Aorta (tissue), 5 donors: Measurements from ENCODE around the gene ADCY1. TPM values are rescaled to one million over a fixed set of nuclear protein-coding genes. Genes with fewer than 3 reads are reported as not detected.

Experiments
- ATAC-seq: fragments of 200-7000 bp; cut with Tn5 transposase; one replicate; pipeline ENCODE4 v1.9.1; 2022; ENCODE audit warnings: moderate library complexity; ENCODE audit not compliant: low FRiP score
- DNase-seq, 2 donors: peaks; one replicate each; pipeline ENCODE4 v3.0.0-alpha.2; 2020
- H3K27ac ChIP-seq, 2 donors: one replicate each; pipeline ENCODE4 v1.5.1; 2013; ENCODE audit warnings: low read length in 2 of 2, mild to moderate bottlenecking in 2 of 2, moderate library complexity in 2 of 2, control low read depth in 1 of 2, inconsistent platforms in 1 of 2, low read depth in 1 of 2
- H3K27me3 ChIP-seq, 2 donors: one replicate each; pipeline ENCODE4 v1.6.1; 2013; ENCODE audit warnings: control low read depth in 1 of 2, low read length in 1 of 2, mild to moderate bottlenecking in 1 of 2, moderate library complexity in 1 of 2; ENCODE audit not compliant: insufficient read depth in 2 of 2, control insufficient read depth in 1 of 2
- H3K36me3 ChIP-seq, 2 donors: one replicate each; pipeline ENCODE4 v1.6.1; 2013; ENCODE audit warnings: control low read depth in 1 of 2, low read length in 1 of 2, mild to moderate bottlenecking in 1 of 2; ENCODE audit not compliant: insufficient read depth in 2 of 2, control insufficient read depth in 1 of 2
- H3K4me1 ChIP-seq, 2 donors: one replicate each; pipeline ENCODE4 v1.6.1; 2013; ENCODE audit warnings: low read length in 2 of 2, control low read depth in 1 of 2, mild to moderate bottlenecking in 1 of 2, moderate library complexity in 1 of 2; ENCODE audit not compliant: insufficient read depth in 2 of 2, control insufficient read depth in 1 of 2
- H3K4me3 ChIP-seq, 2 donors: one replicate each; pipeline ENCODE4 v1.5.1; 2013; ENCODE audit warnings: low read length in 2 of 2, control low read depth in 1 of 2, mild to moderate bottlenecking in 1 of 2
- H3K9me3 ChIP-seq: one replicate; pipeline ENCODE4 v1.6.1; 2013; ENCODE audit warnings: mild to moderate bottlenecking, low read length; ENCODE audit not compliant: control insufficient read depth
- WGBS, 2 donors: extraction: QIAGEN DNeasy Blood & Tissue Kit; methylation state at CpG; one replicate each; pipeline ENCODE4 v1.1.7; 2013; 5-methylcytosine and 5-hydroxymethylcytosine counted together
- intact Hi-C, 2 donors: fragments of 100-400 bp; cut with DNase I; formaldehyde crosslinking; loops; one replicate each; pipeline versions ENCODE4 v1.14.2 to v1.15.0; 2022
- polyA plus RNA-seq, 2 donors: library from polyadenylated mRNA; stranded (reverse); fragments of 200-250 nt; gene quantifications; one replicate each; pipeline ENCODE4 v1.2.3, GENCODE V29; 2013
- total RNA-seq, 2 donors: library from RNA; stranded (reverse); fragmentation: NEBNext Ultra II Directional; extraction: Animal tissue kit (Norgen Biotek cat#: 25700); gene quantifications; one replicate each; pipeline ENCODE4 v1.2.1, GENCODE V29; 2021
- donor health status: healthy with polysubstance abuse.
- donor health status: Bipolar disorder and iron deficiency.
- donor health status: DM: no; HTN: no; CAD: no.
- donor health status: DM: no; HTN: no; CAD: no.
- donor health status: DM: yes; HTN: yes; CAD: no.

ADCY1 gene
- total and polyA plus RNA-seq, 4 donors: 0.20 to 5.8 (median 1.8) TPM

GRCh38 chr7:45712057-45712689, 138.0 kb downstream of the ADCY1 start:
- Histone ChIP-seq H3K27me3 (no peaks in the 10 kb centered on the region), H3K4me3 (no peak overlapping the region), H3K36me3 (no peaks in the 10 kb centered on the region), H3K27ac (no peak overlapping the region), H3K4me1 (no peaks in the 10 kb centered on the region), H3K9me3 (no peaks in the 10 kb centered on the region)
- intact Hi-C loops: no loop called here
- ATAC-seq: no peak
- WGBS, 2 donors: 74 to 75% methylated on average over 2 of the region's 2 CpGs
- DNase-seq: no peak

GRCh38 chr7:45712872-45713668, 138.9 kb downstream of the ADCY1 start:
- Histone ChIP-seq H3K4me3 (no peak overlapping the region), H3K27ac (no peak overlapping the region), H3K27me3 (no peaks in the 10 kb centered on the region), H3K9me3 (no peaks in the 10 kb centered on the region), H3K4me1 (no peaks in the 10 kb centered on the region), H3K36me3 (no peaks in the 10 kb centered on the region)
- intact Hi-C loops: no loop called here
- DNase-seq (no peak), ATAC-seq (no peak)
- 89 to 90% methylated on average over 6 of the region's 6 CpGs for WGBS, 2 donors

- Histone ChIP-seq H3K9me3 (no peaks in the 10 kb centered on the region), H3K4me3 (no peak overlapping the region), H3K27me3 (no peaks in the 10 kb centered on the region), H3K4me1 (no peaks in the 10 kb centered on the region), H3K36me3 (no peaks in the 10 kb centered on the region), H3K27ac (no peak overlapping the region)
- intact Hi-C loops: no loop called here
- WGBS, 2 donors: 88 to 91% methylated on average over 23 of the region's 23 CpGs
- DNase-seq (no peak), ATAC-seq (no peak)
These were observed 139.7 kb downstream of the ADCY1 start for GRCh38 chr7:45713669-45714520.

DNA sequence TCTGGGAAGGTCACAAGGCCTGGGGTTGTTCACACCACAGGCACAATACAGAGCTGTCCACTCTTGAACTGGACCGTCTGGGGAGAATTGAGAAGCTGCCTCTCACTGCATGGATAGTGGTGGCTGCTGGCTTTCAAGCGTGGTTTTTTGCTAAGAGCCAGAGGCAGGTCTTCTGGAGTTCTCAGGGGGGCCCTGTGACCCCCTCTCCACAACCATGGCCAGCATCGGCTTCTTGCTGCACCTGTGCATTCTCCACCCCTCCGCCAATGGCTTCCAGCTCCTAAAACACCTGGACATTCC, 140.3 kb downstream of the ADCY1 start:
- 67 to 69% methylated on average over 4 of the region's 4 CpGs for WGBS, 2 donors
- H3K36me3 ChIP-seq: no peaks in the 10 kb centered on the region
- no peak overlapping the region for H3K4me3 ChIP-seq
- no peaks in the 10 kb centered on the region for H3K27me3 ChIP-seq
- DNase-seq (no peak), ATAC-seq (no peak)
- H3K9me3 ChIP-seq: no peaks in the 10 kb centered on the region
- no peaks in the 10 kb centered on the region for H3K4me1 ChIP-seq
- H3K27ac ChIP-seq: no peak overlapping the region
- intact Hi-C loops: no loop called here

DNA sequence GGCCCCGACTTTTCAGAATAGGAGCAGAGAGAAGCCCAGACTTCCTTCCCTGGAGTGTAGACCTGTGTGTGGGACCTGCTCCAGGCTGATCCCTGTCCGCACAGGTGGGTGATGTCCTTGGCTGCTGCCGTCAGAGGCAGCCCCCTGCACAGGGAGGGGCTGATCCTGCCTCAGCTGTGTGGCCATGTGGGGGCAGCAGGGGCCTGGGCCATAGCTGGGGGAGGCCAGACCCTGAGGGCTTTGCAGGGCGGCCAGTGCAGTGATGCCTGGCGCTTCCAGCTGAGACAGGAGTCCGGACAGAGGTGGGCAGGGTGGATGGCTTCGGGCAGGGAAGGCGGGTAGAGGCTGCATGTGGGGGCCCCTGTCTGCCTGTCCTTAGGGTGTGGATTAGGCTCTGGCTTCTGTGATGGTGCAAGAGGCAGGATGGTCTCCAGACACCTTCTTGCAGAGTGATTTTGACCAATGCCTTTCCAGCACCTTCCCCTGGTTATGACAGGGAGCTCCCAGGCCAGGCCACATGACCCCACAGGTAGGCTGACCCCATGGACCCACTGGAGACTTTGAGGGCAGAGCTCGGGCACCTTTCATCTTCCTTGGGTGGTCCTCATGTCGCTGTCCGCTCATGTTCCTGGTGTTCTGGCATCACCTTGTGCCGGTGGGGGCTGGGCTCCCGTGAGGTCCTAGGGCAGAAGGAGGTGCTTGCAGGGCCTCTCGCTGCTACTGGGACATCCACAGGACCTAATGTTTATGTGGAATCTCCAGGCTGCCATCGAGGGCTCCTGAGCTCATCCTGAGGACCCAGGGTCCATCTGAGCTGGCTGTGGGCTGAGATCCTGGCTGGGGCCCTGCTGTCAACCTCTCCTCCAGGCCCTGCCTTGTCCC, 141.5 kb downstream of the ADCY1 start:
- Histone ChIP-seq H3K27ac (no peak overlapping the region), H3K27me3 (no peaks in the 10 kb centered on the region), H3K9me3 (no peaks in the 10 kb centered on the region), H3K36me3 (no peaks in the 10 kb centered on the region), H3K4me3 (no peak overlapping the region), H3K4me1 (no peaks in the 10 kb centered on the region)
- intact Hi-C loops: no loop called here
- DNase-seq: no peak
- 87 to 90% methylated on average over 15 of the region's 15 CpGs for WGBS, 2 donors
- ATAC-seq: no peak

GRCh38 chr7:45716380-45717203, 142.4 kb downstream of the ADCY1 start:
- no peak overlapping the region for H3K4me3 ChIP-seq
- H3K4me1 ChIP-seq: no peaks in the 10 kb centered on the region
- DNase-seq (peak in 1 of 2 donors; percentile 72), ATAC-seq (no peak)
- no peaks in the 10 kb centered on the region for H3K36me3 ChIP-seq
- H3K27ac ChIP-seq: no peak overlapping the region
- H3K27me3 ChIP-seq: no peaks in the 10 kb centered on the region
- no peaks in the 10 kb centered on the region for H3K9me3 ChIP-seq
- intact Hi-C loops: no loop called here
- WGBS, 2 donors: 74 to 76% methylated on average over 16 of the region's 16 CpGs

GRCh38 chr7:45717537-45718235, 143.5 kb downstream of the ADCY1 start:
- WGBS, 2 donors: 65 to 70% methylated on average over 17 of the region's 17 CpGs

More at GRCh38 chr7:45717537-45718235, 143.5 kb downstream of the ADCY1 start:
- Histone ChIP-seq H3K27me3 (no peaks in the 10 kb centered on the region), H3K27ac (no peak overlapping the region), H3K36me3 (no peaks in the 10 kb centered on the region), H3K4me1 (no peaks in the 10 kb centered on the region), H3K9me3 (no peaks in the 10 kb centered on the region), H3K4me3 (no peak overlapping the region)
- intact Hi-C loops: no loop called here
- DNase-seq (no peak), ATAC-seq (no peak)
